ENCODE data around the gene TLR2.
A peak's percentile ranks its signal among the peaks of the same experiment; 100 is the strongest.

TLR2 gene

GRCh38 chr4:153684182-153684970 is at the start of gene TLR2:
TSS of gene TLR2 (plus strand) at chr4:153684280. CDS start at chr4:153702908, 18,628 bp downstream.
- DNase-seq, result no peak

- no peak for DNase-seq
Measured at GRCh38 chr4:153634738-153635353, 49.2 kb upstream of the TLR2 start.

- DNase-seq, result no peak
Measured at GRCh38 chr4:153635846-153636245, 48.2 kb upstream of the TLR2 start.

DNA sequence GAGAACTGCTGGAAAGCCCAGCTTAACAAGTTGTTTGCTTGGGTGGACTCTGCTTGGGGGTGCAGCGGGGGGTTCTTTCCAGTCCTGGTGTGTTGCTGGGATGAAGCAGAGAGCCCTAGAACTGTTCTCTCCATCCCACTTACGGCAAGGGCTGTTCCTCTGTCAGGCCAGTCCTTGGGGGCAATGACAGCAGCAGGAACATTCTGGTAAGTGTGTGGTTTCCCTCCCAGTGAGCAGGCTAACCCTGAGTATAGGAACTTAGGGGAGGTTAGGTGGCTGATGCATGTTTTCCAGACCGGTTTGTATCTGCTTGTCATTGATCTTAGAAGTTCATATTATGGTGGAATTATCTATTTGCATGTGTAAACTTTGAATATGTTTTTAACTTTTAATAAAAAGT is 46.9 kb upstream of the TLR2 start:
- no peak for DNase-seq

DNA sequence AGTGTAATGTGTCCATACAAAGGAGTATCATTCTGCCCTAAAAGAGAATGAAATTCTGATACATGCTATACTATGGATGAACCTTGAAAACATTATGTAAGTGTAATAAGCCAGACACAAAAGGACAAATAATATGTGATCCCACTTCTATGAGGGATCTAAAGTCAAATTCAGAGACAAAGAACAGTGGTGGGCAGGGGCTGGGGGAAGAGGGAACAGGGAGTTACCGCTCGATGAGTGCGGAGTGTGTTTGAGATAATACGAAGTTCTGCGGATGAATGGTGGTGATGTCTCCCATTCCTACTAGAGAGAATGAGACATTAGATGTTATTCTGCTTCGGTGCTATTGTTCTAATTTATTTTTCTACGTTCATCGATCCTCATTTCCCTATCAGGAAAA is 46.1 kb upstream of the TLR2 start:
- DNase-seq, result no peak

- DNase-seq, result no peak
Measured at GRCh38 chr4:153638999-153639398, 45.1 kb upstream of the TLR2 start.

DNA sequence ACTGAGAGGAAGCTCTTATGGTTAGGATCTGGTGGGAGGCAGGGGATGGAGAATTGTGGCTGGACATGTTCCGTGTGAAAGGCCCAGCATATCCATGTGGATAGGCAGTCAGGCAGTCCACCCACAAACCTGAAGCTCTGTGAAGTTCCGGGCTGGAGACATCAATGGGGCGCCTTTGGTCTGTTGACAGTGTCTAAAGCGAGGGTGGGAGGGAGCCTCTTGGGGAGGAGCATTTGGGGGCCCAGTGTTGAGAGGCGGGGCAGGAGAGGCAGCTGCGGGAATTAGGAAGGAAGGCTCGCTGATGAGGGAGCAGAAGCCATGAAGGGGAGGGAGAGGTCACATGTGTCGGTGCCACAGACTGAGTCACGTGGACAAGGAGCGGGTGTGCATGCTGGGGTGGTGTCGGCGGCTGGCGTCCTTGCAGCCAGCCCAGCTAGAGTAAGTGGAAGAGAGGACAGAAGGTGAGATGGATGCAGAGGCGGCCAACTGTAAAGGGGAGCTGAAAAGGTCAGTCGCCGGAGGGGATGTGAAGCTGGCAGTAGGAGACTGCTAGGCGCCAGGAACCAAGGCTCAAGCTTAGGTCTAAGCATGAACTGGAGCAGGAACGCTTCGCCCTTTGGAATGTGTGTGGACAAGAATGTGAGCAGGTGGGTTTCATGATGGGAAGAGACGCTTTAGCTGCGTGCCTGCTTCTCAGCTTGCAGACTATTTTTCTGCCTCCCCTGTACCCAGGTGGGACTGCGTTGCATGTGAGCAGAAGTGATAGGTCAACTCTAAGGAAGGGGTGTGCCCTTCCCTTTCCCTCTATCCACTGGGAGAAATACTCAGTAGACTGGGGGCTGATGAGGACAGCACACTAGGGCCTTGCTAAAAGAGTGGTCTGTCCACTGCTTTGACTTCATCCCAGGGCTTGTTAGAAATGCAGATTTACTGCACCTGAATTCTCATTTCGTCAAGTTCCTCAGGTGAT is 44.0 kb upstream of the TLR2 start:
- DNase-seq, result no peak

- DNase-seq, result no peak
Measured at GRCh38 chr4:153641532-153641931, 42.5 kb upstream of the TLR2 start.

GRCh38 chr4:153643406-153644383 is 40.4 kb upstream of the TLR2 start:
- peak; percentile 72 for DNase-seq

- no peak for DNase-seq
Measured at GRCh38 chr4:153645183-153645582, 38.9 kb upstream of the TLR2 start.

DNA sequence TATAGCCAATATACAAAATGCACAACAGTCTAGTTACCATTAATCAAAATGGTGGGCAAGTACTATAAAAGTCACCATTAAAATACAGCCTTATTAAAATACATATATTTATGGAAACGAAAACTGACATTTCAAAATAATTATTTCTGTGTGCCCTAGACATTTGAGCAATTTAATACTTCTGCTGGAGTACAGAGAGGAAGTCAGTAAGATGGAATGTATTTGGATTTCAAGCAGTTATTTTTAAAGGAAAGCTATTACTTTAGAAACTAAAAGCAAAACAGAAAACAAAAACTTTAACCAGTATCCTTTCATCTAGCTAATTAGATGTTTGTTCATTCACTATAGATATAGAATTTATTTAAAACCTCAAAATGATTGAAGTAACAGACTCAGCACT is 37.8 kb upstream of the TLR2 start:
- no peak for DNase-seq

GRCh38 chr4:153646978-153647377 is 37.1 kb upstream of the TLR2 start:
- DNase-seq, result no peak

GRCh38 chr4:153647975-153648374 is 36.1 kb upstream of the TLR2 start:
- DNase-seq, result no peak

GRCh38 chr4:153649572-153649991 is 34.5 kb upstream of the TLR2 start:
- peak; percentile 10 for DNase-seq

- DNase-seq, result no peak
Measured at GRCh38 chr4:153651116-153651515, 33.0 kb upstream of the TLR2 start.

- DNase-seq, result no peak
Measured at GRCh38 chr4:153651587-153651986, 32.5 kb upstream of the TLR2 start.

DNA sequence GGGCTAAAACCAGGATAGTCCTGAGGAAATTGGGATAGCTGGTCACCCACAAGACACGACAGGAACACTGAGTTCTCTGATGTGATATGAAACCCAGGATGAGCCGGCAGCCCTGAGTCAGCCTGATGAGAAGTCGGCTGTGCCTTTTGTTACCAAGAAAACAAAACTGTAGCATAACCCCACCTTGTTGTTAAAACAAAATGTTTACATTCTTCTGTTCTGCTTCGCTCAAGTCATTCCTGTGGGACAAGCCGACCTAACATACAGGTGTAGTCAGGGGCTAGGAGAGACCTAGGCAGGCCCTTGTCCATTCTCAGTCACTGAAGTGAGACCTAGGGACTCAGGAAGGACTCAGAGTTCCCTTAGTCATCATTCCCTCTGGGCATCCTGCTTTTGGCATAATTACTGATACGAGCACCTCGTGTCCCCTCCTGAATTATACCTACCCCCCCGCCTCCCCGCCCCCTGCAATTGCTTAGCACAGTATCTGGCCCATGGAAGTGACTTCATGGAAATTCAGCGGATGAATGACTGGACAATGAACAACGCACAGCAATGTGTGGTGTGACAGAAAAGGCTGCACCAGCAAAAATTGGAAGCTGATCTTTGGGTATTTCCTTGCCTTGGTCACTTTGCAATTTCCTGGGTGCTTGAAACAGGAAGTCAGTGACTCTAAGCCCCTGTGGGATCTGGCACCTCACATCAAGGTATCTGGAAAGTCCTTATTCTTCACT is 31.9 kb upstream of the TLR2 start:
- DNase-seq, result no peak

- DNase-seq, result no peak
Measured at GRCh38 chr4:153655002-153655541, 29.0 kb upstream of the TLR2 start.

DNA sequence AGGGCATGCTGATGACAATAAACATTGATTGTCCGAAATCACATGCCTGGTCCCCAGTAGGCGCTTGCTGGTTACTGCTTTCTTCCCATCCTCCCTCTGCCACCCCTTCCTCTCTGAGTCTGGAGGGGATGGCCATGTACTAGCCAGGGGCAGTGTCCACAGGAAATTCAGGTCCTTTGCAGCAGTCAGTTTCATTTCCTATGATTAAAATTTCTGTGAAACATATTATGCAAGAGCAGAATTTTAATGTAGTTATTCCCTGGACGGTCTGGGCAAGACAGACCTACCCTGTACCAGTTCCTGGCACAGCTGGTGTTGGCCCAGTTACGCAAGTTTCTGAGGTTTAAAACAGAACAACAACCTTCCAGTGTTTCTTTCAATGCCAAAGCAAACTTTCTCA is 28.2 kb upstream of the TLR2 start:
- DNase-seq, result no peak

DNA sequence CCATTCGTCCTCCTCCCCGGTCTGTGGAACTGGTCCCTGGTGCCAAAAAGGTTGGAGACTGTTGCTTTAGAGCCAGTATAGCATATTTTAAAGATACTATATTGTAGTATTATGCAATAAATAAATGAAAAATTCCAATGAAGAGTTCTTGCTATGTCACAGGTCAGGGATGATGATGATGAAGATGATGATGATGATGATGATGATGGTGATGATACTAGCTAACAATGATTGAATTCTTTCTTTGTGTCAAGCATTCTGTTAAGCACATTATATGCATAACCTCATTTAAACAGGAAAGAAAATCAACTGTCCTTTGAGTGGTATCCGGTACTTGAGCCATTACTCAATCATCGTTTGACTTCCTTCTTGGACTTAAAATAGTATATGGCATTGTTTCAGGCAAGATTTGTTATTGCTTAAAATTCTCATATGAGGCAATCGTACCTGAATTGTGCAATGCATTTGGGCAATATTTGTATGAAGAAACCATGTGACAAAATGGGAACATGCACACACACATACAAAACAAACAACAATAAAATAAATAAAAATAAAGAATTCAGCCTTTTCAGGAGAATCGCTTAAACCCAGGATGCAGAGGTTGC is 22.8 kb upstream of the TLR2 start:
- DNase-seq, result no peak

- no peak for DNase-seq
Measured at GRCh38 chr4:153661908-153662307, 22.2 kb upstream of the TLR2 start.

Measured in kidney glomerular epithelial cell (primary cell).